MM.1S (cell line): ENCODE measurements around the gene NFRKB.
A peak's percentile ranks its signal among the peaks of the same experiment; 100 is the strongest.

Source experiments
- DNase-seq: peaks from one replicate; pipeline ENCODE4 v3.0.0-alpha.2; 2015
- H2AFZ ChIP-seq: fragments of 300-600 bp; sonication (generic); 2 replicates; pipeline ENCODE4 v1.6.0; 2016; ENCODE audit warnings: antibody characterized with exemption, low read length
- H3F3A ChIP-seq: fragments of 300-600 bp; sonication (generic); 2 replicates; pipeline ENCODE4 v1.6.1; 2016; ENCODE audit warnings: mild to moderate bottlenecking, antibody characterized with exemption, low read length, moderate library complexity, mixed read lengths; ENCODE audit not compliant: insufficient read depth
- H3K27ac ChIP-seq: fragments of 300-600 bp; sonication (generic); 2 replicates; pipeline ENCODE4 v1.5.1; 2016; ENCODE audit warnings: mild to moderate bottlenecking, low read length
- H3K27me3 ChIP-seq: fragments of 300-600 bp; sonication (generic); replicated peaks from 2 replicates; pipeline ENCODE4 v1.6.0; 2016; ENCODE audit warnings: low read length; ENCODE audit not compliant: insufficient read depth
- H3K36me3 ChIP-seq: fragments of 300-600 bp; sonication (generic); replicated peaks from 2 replicates; pipeline ENCODE4 v1.6.1; 2016; ENCODE audit warnings: mild to moderate bottlenecking, low read length, mixed read lengths; ENCODE audit not compliant: insufficient read depth
- H3K4me1 ChIP-seq: fragments of 300-600 bp; sonication (generic); 2 replicates; pipeline ENCODE4 v1.6.1; 2016; ENCODE audit warnings: low read length, mixed read lengths
- H3K4me2 ChIP-seq: fragments of 300-600 bp; sonication (generic); 2 replicates; pipeline ENCODE4 v1.6.0; 2016; ENCODE audit warnings: low read depth, low read length
- H3K4me3 ChIP-seq: fragments of 300-600 bp; sonication (generic); 2 replicates; pipeline ENCODE4 v1.5.1; 2016; ENCODE audit warnings: low read length, mixed read lengths
- H3K79me2 ChIP-seq: fragments of 300-600 bp; sonication (generic); 2 replicates; pipeline ENCODE4 v1.6.1; 2016; ENCODE audit warnings: mixed run types, low read length, mixed read lengths
- H3K9ac ChIP-seq: fragments of 300-600 bp; sonication (generic); 2 replicates; pipeline ENCODE4 v1.6.1; 2016; ENCODE audit warnings: low read length, mixed read lengths
- H3K9me2 ChIP-seq: fragments of 300-600 bp; sonication (generic); replicated peaks from 2 replicates; pipeline ENCODE4 v1.6.1; 2016; ENCODE audit warnings: mild to moderate bottlenecking, low read length, mixed read lengths; ENCODE audit not compliant: insufficient read depth
- H3K9me3 ChIP-seq: fragments of 300-600 bp; sonication (generic); replicated peaks from 2 replicates; pipeline ENCODE4 v1.6.1; 2016; ENCODE audit warnings: mild to moderate bottlenecking, low read length, mixed read lengths; ENCODE audit not compliant: insufficient read depth
- H4K20me1 ChIP-seq: fragments of 300-600 bp; sonication (generic); 2 replicates; pipeline ENCODE4 v1.6.1; 2016; ENCODE audit warnings: mild to moderate bottlenecking, low read length, moderate library complexity, mixed read lengths; ENCODE audit not compliant: insufficient read depth
- CTCF ChIP-seq: fragments of 300-600 bp; sonication (generic); IDR thresholded peaks from 2 replicates; pipeline ENCODE4 v1.5.1; 2016; ENCODE audit warnings: antibody characterized with exemption, low read length, mixed read lengths
- EZH2 ChIP-seq: fragments of 300-600 bp; sonication (generic); optimal IDR thresholded peaks from 2 replicates; pipeline ENCODE3; 2017; ENCODE audit warnings: low read depth, mild to moderate bottlenecking, antibody characterized with exemption, low read length, mixed read lengths
- EZH2phosphoT487 ChIP-seq: fragments of 300-600 bp; sonication (generic); IDR thresholded peaks from 2 replicates; pipeline ENCODE4 v1.6.1; 2018; ENCODE audit warnings: antibody characterized with exemption, low read length

Gene NFRKB

GRCh38 chr11:129884581-129884980 lies 10.8 kb downstream of the NFRKB start:
- Histone ChIP-seq H3K4me2 (no peak overlapping the region), H3K9ac (no peak overlapping the region), H3K27me3 (no peaks in the 10 kb centered on the region), H4K20me1 (no peaks in the 10 kb centered on the region), H3K4me1 (no peaks in the 10 kb centered on the region), H3K9me2 (no peaks in the 10 kb centered on the region), H3F3A (no peaks in the 10 kb centered on the region), H3K79me2 (no peaks in the 10 kb centered on the region), H3K9me3 (no peaks in the 10 kb centered on the region), H2AFZ (no peak overlapping the region), H3K4me3 (no peak overlapping the region), H3K36me3 (peaks cover 4% of the 10 kb centered on the region), H3K27ac (no peak overlapping the region)
- TF ChIP-seq CTCF = no peak
- no peak for TF ChIP-seq EZH2phosphoT487
- TF ChIP-seq EZH2 = no peak
- no peak for DNase-seq

GRCh38 chr11:129881570-129882170 lies 13.7 kb downstream of the NFRKB start:
- TF ChIP-seq EZH2 (no peak), CTCF (peak; percentile 53), EZH2phosphoT487 (no peak)
- Histone ChIP-seq H3K36me3 (peaks cover 4% of the 10 kb centered on the region; the same call in 1 of the 2 replicates), H3K27me3 (no peaks in the 10 kb centered on the region), H3K4me1 (no peaks in the 10 kb centered on the region), H3K4me2 (no peak overlapping the region), H3F3A (no peaks in the 10 kb centered on the region), H3K9me3 (no peaks in the 10 kb centered on the region), H3K27ac (no peak overlapping the region), H3K4me3 (no peak overlapping the region), H3K9me2 (no peaks in the 10 kb centered on the region), H4K20me1 (no peaks in the 10 kb centered on the region), H3K79me2 (no peaks in the 10 kb centered on the region), H3K9ac (no peak overlapping the region), H2AFZ (no peak overlapping the region)
- DNase-seq = peak; percentile 15

GRCh38 chr11:129880311-129880710 lies 15.1 kb downstream of the NFRKB start:
- H3K4me2 ChIP-seq = no peak overlapping the region
- no peak overlapping the region for H3K27ac ChIP-seq
- no peaks in the 10 kb centered on the region for H3F3A ChIP-seq
- H3K36me3 ChIP-seq = peaks cover 4% of the 10 kb centered on the region; the same call in 1 of the 2 replicates
- no peaks in the 10 kb centered on the region for H3K4me1 ChIP-seq
- no peak overlapping the region for H3K4me3 ChIP-seq
- H4K20me1 ChIP-seq = no peaks in the 10 kb centered on the region
- H3K79me2 ChIP-seq = no peaks in the 10 kb centered on the region
- no peaks in the 10 kb centered on the region for H3K27me3 ChIP-seq
- H2AFZ ChIP-seq = no peak overlapping the region
- no peak for DNase-seq
- no peak overlapping the region for H3K9ac ChIP-seq
- TF ChIP-seq EZH2phosphoT487 (no peak), CTCF (no peak), EZH2 (no peak)
- no peaks in the 10 kb centered on the region for H3K9me3 ChIP-seq
- no peaks in the 10 kb centered on the region for H3K9me2 ChIP-seq
